ENCODE results near the gene KCNIP1.

The KCNIP1 gene

DNA sequence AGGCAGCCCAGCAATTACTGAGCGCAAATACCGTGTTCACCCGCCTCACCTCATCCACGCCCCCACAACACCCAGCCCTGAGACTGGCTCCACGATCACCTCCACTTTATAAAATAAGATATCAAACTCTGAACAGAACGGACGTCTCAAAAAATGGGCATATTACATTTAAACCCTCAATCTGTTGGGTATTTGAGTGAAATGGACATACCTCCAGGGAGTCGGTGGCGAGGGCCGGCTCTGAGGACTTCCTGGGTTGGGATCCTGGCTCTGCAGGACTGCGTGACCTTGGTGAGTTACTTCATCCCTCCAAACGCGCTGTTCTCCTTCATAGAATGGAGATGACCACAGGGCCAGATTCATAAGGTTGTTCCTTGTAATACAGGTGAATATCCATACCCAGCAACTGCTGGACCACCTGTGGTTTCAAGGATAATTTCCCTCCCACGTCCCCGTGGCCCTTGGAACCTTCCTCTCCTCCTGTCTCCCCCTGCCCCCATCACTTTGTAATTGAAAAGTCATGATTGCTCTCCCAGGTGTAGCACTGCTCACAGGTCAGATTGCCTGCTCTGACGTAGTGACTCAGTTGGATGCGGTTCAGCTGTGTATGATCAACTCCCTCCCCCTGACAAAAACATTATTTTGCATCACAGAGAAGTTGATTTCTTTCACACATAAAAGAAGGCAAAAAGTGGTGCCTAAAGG is 135.6 kb downstream of the KCNIP1 start:
- TF ChIP-seq CTCF (IDR thresholded peaks at IDR 0.05; ENCODE audit: low read depth, low read length, missing control alignments), result no peak
- no peak for DNase-seq
- H3K27ac ChIP-seq, result no peak overlapping the region
- H3K36me3 ChIP-seq (replicated peaks), result no peaks in the 10 kb centered on the region
- H3K27me3 ChIP-seq (replicated peaks), result no peaks in the 10 kb centered on the region
- in situ Hi-C loops (cut with HindIII; ENCODE audit: low pct_ligation_motif_present, low sequenced_read_pairs), result no loop called here
- H3K4me3 ChIP-seq (ENCODE audit: low read depth, low read length), result no peak overlapping the region

GRCh38 chr5:170640731-170641588 is 137.1 kb downstream of the KCNIP1 start:
- DNase-seq, result no peak
- H3K27me3 ChIP-seq (replicated peaks), result no peaks in the 10 kb centered on the region
- H3K4me3 ChIP-seq (ENCODE audit: low read depth, low read length), result no peak overlapping the region
- no peaks in the 10 kb centered on the region for H3K36me3 ChIP-seq (replicated peaks)
- no peak for TF ChIP-seq CTCF (IDR thresholded peaks at IDR 0.05; ENCODE audit: low read depth, low read length, missing control alignments)
- H3K27ac ChIP-seq, result no peak overlapping the region
- in situ Hi-C loops (cut with HindIII; ENCODE audit: low pct_ligation_motif_present, low sequenced_read_pairs), result no loop called here

DNA sequence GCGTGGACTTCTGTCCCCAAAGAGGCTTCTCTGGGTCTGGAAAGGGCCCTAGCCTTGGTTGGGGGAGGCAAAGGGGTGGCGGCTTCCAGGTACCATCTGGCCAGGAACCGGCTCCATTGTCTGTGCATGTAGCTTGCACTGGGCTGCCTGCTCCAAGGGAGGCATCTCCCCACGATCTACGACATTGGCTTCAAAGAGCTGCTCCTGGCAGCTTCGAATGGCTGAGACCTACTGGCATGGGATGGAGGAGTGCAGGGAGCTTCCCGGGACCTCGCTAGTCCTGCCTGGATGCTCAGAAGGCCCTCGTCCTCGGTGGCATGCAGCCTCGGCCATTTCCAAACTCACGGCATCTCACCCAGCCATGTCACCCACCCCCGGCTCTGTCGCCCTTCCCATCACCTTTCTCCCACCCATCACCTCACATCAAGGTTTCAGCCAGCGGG is 137.8 kb downstream of the KCNIP1 start:
- no peak for TF ChIP-seq CTCF (IDR thresholded peaks at IDR 0.05; ENCODE audit: low read depth, low read length, missing control alignments)
- Histone ChIP-seq H3K27me3 (replicated peaks) (no peaks in the 10 kb centered on the region), H3K4me3 (ENCODE audit: low read depth, low read length) (no peak overlapping the region), H3K36me3 (replicated peaks) (no peaks in the 10 kb centered on the region), H3K27ac (no peak overlapping the region)
- in situ Hi-C loops (cut with HindIII; ENCODE audit: low pct_ligation_motif_present, low sequenced_read_pairs), result no loop called here
- no peak for DNase-seq

- Histone ChIP-seq H3K36me3 (replicated peaks) (no peaks in the 10 kb centered on the region), H3K27ac (no peak overlapping the region), H3K27me3 (replicated peaks) (no peaks in the 10 kb centered on the region), H3K4me3 (ENCODE audit: low read depth, low read length) (no peak overlapping the region)
- no peak for TF ChIP-seq CTCF (IDR thresholded peaks at IDR 0.05; ENCODE audit: low read depth, low read length, missing control alignments)
- in situ Hi-C loops (cut with HindIII; ENCODE audit: low pct_ligation_motif_present, low sequenced_read_pairs), result no loop called here
- no peak for DNase-seq
These were observed 138.4 kb downstream of the KCNIP1 start for GRCh38 chr5:170642066-170642735.

DNA sequence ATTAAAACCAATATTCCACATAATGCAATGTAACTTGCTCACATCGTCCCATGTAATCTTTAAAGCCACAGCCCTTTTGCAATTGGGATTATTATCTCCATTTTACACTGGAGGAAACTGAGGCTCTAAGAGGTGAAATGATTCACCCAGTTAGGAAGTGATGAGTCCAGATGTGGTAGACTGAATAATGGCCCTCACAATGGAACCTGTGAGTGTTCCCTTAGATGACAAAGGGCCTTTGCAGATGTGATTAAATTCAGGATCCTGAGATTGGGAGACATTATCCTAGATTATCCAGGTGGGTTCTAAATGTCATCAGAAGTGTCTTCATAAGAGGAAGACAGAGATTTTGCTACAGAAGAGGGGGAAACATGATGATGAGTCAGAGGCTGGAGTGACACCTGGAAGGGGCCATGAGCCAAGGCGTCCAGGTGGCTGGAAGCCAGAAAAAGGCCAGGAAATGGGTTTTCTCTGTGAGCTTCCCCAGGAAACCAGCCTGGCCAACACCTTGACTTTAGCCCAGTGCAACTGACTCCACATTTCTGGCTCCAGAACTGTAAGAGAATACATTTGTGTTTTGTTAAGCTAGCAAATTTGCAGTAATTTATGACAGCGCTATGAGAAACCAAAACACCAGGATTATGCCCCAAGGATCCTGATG is 139.1 kb downstream of the KCNIP1 start:
- H3K27me3 ChIP-seq (replicated peaks), result no peaks in the 10 kb centered on the region
- H3K36me3 ChIP-seq (replicated peaks), result no peaks in the 10 kb centered on the region

More for the DNA sequence above, 139.1 kb downstream of the KCNIP1 start:
- no peak for DNase-seq
- Histone ChIP-seq H3K27ac (no peak overlapping the region), H3K4me3 (ENCODE audit: low read depth, low read length) (no peak overlapping the region)
- TF ChIP-seq CTCF (IDR thresholded peaks at IDR 0.05; ENCODE audit: low read depth, low read length, missing control alignments), result no peak
- in situ Hi-C loops (cut with HindIII; ENCODE audit: low pct_ligation_motif_present, low sequenced_read_pairs), result no loop called here

Data from brain microvascular endothelial cell (primary cell).